Sigmoid colon (tissue), 4 donors: ENCODE measurements around the gene GPR22.

Source experiments
- CTCF ChIP-seq, 4 experiments: fragments of 450-650 bp in 3 of 4; fragments of 200-600 bp in 1 of 4; IDR thresholded peaks; one replicate each; pipeline ENCODE4 v1.5.1; 2016 to 2019; ENCODE audit warnings: antibody characterized with exemption in 4 of 4, mild to moderate bottlenecking in 3 of 4, moderate library complexity in 2 of 4
- EP300 ChIP-seq, 4 donors: sonication (generic); formaldehyde crosslinking; IDR thresholded peaks; one replicate each; pipeline ENCODE4 v1.6.1; 2017; ENCODE audit warnings: antibody characterized with exemption in 4 of 4
- POLR2A ChIP-seq, 2 donors: fragments of 450-650 bp; IDR thresholded peaks; one replicate each; pipeline ENCODE4 v1.6.1; 2016; ENCODE audit warnings: antibody characterized with exemption in 2 of 2, mild to moderate bottlenecking in 2 of 2, moderate library complexity in 2 of 2

- TF ChIP-seq POLR2A (IDR thresholded peaks at IDR 0.05) (no peak), CTCF (IDR thresholded peaks at IDR 0.05) (no peak), EP300 (IDR thresholded peaks at IDR 0.05) (no peak)
Observed at GRCh38 chr7:107432261-107432660, 37.6 kb upstream of the GPR22 start.
